ENCODE measurements around the gene SHISA4.

The SHISA4 gene

GRCh38 chr1:201882665-201883132 lies 6.0 kb upstream of the SHISA4 start:
- DNase-seq = no peak

GRCh38 chr1:201883266-201883665 lies 5.4 kb upstream of the SHISA4 start:
- DNase-seq = no peak

- no peak for DNase-seq
These were observed 4.9 kb upstream of the SHISA4 start for GRCh38 chr1:201883786-201884185.

- no peak for DNase-seq
These were observed 4.3 kb upstream of the SHISA4 start for GRCh38 chr1:201884425-201884824.

GRCh38 chr1:201885531-201886075 lies 3.1 kb upstream of the SHISA4 start:
- no peak for DNase-seq

- no peak for DNase-seq
These were observed 2.4 kb upstream of the SHISA4 start for GRCh38 chr1:201886103-201886885.

GRCh38 chr1:201887116-201887866 lies 1.4 kb upstream of the SHISA4 start:
- no peak for DNase-seq

GRCh38 chr1:201889090-201889968 lies 631 bp downstream of the SHISA4 start:
- no peak for DNase-seq

- no peak for DNase-seq
These were observed 1.5 kb downstream of the SHISA4 start for GRCh38 chr1:201890223-201890622.

- no peak for DNase-seq
These were observed 2.2 kb downstream of the SHISA4 start for GRCh38 chr1:201890806-201891450.

GRCh38 chr1:201891451-201892045 lies 2.9 kb downstream of the SHISA4 start:
- no peak for DNase-seq

GRCh38 chr1:201892211-201892610 lies 3.5 kb downstream of the SHISA4 start:
- no peak for DNase-seq

GRCh38 chr1:201893431-201893830 lies 4.7 kb downstream of the SHISA4 start:
- DNase-seq = no peak

- no peak for DNase-seq
These were observed 5.8 kb downstream of the SHISA4 start for GRCh38 chr1:201894343-201895119.

- no peak for DNase-seq
These were observed 6.5 kb downstream of the SHISA4 start for GRCh38 chr1:201895120-201895665.

- peak; percentile 37 for DNase-seq
These were observed 7.5 kb downstream of the SHISA4 start for GRCh38 chr1:201895913-201896807.

GRCh38 chr1:201896951-201897391 lies 8.3 kb downstream of the SHISA4 start:
- no peak for DNase-seq

GRCh38 chr1:201898240-201898894 lies 9.7 kb downstream of the SHISA4 start:
- DNase-seq = no peak

- no peak for DNase-seq
These were observed 10.3 kb downstream of the SHISA4 start for GRCh38 chr1:201898992-201899391.
